HG03066 (cell line): ENCODE measurements around the gene RBFOX1.

Experiments
- ATAC-seq: cut with Tn5 transposase; IDR thresholded peaks from one replicate; pipeline ENCODE4 v1.9.1; 2021; ENCODE audit warnings: low read depth; ENCODE audit not compliant: unreplicated experiment

RBFOX1 gene

DNA sequence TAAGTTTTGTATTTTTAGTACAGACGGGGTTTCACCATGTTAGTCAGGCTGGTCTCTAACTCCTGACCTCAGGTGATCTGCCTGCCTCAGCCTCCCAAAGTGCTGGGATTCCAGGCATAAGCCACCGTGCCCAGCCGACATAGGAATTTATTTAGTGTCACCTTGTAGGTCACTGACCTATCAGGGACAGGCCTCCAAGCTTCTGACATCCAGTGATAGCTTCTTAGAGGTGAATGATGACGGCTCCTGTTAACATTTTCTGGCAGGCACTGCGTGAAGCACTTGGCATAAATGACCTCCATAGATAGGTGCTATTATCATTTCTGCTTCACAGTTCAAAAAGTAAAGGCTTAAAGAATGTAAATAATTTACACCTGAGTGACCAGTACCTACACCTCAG, 71.6 kb downstream of the RBFOX1 start:
- no peak for ATAC-seq

DNA sequence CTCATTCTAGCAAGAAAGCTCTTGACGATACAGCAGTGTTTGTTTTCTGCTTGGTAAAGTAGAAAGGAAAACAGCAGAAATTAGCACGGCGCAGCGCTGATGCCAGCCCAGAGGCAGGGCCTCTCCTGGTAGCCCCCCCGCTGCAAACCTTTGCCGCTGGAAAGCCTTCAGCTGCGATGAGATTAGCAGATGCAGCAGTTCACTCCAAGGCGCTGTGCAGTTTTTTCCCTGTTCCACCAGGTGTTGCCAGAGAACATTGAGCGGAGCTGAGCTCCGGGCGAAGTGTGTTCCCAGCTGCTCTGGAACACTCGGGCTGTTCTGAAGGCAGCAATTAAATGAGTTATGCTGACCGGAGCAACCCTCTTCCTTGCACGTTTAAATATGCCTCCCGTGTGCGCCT, 72.5 kb downstream of the RBFOX1 start:
- no peak for ATAC-seq

DNA sequence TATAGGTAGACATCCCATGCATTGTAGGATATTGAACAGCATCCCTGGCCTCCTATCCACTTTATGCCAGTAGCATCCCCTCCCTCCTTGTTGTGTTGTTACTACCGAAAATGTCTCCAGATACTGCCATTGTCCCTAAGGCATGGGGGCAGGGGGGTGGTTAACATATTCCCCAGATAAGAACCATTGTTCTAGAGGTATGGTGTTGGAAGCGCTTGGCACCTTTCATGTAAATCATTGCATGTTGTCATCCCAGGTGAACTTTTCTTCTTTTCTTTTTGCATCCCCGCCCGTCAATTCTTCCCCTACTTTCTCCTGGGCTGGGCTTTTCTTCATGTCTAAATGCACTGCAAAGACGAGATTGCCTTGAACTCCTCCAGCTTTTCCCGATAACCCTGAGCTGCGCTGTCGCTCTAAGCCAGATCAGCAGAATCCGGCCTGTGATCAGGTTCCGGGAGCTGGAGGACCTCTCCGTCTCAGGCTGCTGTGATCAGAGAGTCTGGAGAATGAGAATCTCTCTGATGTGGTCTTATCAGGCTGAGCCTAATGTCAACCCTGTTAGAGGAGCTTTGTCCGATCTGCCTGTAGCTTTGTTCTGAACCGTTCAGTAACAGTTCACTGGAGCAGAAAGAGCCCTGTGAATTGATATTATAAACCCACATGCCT, 76.2 kb downstream of the RBFOX1 start:
- ATAC-seq = no peak

DNA sequence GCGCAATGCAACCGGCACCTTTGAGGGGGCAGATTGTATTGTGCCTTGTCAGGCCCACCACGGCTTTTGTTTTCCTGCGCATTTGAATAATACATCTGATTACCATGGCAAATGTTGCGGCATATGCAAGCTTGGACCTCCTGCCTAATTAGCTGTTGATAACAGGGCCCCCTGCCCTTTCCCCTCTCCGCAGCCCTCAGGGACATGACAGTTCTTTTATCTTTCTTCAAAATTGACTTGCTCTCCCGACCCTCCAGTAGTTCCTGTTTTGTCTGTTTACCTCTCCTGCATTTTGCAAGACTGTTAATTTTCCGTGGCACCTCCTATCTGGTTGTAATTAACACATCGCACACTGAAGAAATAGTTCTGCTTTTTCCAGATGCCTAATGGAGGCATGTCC, 86.8 kb downstream of the RBFOX1 start:
- no peak for ATAC-seq

DNA sequence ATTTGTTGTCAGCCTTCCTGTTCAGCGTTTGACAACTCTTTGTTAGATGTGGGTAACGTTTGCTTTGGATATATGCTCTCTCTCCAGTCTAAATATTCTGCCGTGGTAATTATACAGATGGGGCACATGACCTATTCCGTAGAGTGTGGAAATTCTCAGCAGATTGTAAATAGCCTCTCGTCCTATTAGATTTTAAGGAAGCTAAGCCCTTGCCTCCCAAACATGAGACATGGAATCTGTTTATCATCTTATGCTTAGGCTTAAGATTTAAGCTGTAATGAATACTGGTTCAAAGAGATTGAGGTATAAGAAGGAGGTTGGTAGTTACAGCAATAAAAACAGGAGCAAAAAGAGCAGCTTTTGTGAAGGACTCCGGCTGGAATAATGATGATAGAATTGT, 87.4 kb downstream of the RBFOX1 start:
- no peak for ATAC-seq

DNA sequence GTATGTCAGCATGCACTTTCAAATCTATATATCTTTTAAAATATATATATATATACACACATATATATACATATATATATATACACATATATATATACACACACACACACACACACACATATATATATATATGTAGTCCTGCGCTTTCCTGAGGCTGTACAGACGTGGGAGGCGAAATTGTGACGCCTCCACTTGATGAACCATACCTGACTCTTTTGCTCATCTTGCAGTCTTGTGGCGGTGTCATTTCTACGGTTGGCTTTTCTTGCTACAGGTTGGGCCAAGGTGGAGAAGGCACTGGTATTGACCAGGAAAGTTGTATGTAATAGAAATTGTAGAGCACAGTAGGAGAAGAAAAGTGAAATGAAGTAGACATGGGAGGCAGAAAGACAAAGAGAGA, 88.2 kb downstream of the RBFOX1 start:
- ATAC-seq = no peak

DNA sequence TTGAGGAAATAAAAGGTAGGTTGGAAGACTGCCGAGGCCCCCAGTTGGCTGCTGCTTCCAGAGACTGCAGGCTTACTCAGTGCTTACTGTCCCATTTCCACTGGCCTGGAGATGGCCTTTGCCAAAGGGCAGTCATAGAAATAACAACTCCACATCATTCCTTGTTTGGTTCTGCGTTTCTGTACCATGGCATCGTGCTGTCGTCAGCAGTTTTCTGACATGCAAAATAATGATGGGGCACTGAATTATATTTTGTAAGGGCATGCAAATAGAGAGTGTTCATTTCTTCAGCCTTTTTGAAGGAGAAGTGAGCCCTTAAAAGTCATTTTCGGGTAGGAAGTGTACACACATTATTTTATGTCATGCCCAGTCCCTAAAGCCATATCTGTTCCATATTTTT, 88.9 kb downstream of the RBFOX1 start:
- no peak for ATAC-seq

DNA sequence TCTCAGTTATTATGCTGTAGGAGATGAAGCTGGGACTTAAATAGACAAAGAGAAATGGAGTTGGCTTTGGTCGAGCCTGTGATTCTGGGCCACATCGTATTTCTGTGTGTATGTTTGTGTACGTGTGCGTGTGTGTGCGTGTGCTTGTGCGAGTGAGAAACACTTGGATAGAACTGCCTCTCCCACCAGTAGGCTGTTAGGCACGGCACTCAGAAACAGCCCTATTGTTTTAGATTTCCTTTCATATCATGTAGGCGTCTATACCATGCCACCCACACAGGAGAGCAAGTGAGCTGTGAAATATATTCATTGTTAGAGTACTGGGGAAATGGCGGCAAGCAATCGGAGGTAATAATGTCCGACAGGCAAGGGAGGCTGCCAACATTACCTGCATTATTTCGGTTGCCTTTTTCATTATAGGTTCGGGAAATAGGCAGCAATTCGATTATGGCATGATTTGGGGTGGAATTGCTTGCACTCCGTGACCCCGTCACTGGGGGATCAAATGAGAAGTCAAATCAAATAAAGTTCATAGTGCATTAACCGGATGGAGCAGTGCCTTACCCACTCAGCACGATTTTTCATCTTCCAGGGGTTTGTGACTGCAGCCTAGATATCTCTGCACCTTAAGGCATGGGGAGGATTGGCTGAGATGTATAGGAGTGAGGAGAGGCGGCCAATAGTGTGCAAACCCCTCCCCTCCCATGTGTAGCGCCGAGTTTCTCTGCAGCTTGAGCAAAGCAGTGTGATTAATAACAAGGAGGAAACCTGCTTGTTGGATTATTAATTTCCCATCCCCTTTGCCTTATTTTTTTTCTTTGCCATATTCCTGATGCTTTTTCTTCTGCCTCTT, 89.6 kb downstream of the RBFOX1 start:
- ATAC-seq = no peak

DNA sequence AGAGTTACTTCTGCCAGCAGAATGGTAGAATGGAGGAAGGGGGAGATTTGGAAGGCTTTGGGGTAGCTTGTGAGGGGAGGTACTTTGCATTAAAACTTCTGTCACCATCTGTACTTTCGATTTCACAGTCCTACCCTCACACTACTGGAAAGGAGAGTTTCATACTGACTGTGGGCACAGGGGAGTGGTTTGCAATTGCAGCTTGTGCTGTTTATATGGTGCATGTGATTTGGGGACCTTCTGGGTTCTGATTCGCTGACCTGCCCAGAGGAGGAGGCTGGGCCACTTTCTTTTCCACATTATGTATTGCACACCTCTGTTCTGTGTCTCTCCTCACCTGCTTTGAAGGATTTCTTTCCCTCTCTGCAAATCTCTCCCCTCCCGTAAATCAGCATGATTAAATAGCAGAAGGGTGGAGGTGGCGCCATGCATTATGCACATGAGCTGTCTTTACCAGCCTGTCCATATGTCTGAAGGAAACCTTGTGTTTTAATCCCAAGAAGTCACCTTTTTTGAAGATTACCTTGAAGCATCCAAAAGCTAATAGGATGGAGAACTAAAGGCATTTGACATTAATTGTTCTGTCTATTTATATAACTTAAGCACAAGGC, 90.9 kb downstream of the RBFOX1 start:
- ATAC-seq = no peak

DNA sequence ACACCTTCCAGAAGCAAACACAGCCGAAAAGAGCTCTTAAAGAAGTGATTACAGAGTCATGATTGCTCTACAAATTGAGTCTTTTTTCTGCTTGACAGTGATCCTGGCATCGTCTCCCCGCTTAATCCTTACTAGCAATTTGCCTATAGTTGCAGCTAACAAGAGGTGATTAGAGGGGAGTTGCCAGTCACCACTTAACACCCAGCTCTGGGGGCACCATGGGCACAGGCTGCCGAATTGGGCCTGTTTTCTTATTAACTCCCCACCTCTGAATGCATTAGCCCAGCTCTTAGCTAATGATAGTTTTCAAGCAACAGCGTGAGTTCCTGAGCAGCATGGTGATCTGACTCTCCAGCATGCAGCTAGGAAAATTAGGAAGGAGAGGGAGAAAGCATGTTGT, 93.5 kb downstream of the RBFOX1 start:
- ATAC-seq = no peak

DNA sequence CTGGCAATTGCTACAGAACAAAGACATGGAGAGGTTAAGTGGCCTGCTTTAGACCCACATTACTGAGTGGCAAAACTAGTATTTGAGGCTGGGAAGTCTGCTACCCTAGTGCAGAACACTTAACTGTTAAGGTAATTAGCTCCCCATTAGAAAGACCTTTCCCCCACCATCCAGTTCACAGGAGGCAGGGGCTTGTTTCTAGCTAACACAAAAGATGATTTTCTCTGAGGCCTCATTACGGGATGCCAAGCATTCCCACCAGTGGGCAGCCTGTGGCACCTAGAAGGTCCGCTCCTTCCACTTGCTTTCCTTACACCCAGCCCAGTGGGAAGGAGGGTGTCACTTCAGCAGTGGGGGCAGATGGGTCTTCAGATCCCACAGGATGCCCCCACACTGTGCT, 99.1 kb downstream of the RBFOX1 start:
- no peak for ATAC-seq

DNA sequence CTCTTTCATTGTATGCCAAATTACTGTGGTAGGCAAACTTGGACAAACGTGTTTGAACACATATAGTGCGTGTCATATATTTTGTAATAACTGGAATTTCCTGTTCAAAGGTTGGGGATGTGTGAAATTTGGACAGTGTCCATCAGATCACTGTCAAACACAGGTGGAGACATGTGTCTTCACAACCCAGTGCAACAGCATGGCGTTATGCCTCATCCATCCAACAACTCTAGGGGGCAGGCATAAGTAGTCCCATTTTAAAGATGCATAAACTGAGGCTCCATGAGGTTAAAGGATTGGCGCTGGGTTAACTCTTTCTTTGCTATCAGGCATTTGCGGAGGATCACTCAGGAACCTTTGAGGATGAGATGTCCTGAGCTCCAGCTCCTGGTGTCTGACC, 103.7 kb downstream of the RBFOX1 start:
- no peak for ATAC-seq

DNA sequence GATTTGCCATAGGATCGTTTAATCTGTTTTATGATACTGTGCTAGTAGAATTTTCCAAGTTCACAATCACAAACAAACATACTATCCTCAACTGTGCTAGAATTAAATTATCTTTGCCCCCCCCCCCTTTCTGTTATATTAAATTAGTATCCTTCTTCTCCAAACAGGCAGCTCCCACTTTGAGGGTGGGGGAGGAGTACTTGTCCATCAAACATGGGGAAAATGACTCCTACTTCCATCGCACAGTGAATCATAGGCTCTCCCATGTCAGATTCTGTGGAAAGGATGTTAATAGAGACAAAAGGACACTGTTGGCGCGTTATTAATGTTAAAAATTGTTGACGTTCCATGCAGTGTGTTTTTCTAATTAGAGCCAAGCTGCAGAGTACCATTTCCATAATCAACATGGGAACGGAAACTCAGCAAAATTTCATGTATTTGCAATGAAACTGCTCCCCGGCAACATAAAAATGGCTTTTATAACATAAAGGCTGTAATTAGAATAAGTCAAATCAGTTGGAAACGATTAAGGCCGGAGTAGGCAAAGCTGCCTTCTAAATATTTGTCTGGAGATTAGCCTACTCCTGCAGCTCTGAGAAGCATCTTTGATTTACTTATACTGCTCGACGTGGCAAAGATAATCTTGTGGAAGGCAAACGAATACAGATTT, 104.6 kb downstream of the RBFOX1 start:
- no peak for ATAC-seq

DNA sequence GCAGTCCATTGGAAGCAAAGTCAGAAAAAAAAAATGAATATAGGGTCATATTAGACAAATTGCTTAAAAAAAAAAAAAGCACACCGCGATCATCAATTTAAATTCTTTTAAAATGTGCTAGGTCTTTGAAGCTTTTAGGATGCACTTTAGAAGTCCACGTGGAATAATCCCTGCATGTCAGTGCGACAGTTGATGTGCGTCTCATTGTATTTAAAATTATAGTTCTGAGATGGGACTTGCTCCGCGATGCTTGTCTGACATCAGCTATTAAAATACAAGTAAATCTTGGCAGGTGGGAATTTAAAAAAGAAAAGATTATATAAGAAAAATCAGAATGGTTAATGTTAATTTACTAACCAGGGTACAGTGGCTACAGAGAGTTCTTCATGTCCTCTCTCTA, 105.2 kb downstream of the RBFOX1 start:
- ATAC-seq = no peak

DNA sequence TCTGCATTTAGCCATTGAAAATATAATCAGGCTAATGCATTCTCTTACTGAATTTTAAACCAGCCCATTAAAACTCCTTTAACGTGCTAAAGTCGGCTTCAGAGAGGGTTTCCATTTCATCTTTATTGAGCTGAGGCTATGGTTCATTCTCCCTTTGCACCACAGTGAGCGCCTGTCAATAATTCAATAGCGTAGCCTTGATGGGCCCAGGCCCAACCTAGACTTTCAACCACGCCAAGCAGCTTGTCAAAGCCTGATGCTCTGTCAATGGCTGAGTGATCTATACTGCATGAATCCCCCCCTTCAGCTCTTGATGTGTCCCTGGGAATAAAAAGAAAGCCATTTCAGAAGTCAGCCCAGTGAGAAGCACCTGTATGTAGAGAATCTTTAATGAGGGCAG, 106.0 kb downstream of the RBFOX1 start:
- ATAC-seq = no peak

DNA sequence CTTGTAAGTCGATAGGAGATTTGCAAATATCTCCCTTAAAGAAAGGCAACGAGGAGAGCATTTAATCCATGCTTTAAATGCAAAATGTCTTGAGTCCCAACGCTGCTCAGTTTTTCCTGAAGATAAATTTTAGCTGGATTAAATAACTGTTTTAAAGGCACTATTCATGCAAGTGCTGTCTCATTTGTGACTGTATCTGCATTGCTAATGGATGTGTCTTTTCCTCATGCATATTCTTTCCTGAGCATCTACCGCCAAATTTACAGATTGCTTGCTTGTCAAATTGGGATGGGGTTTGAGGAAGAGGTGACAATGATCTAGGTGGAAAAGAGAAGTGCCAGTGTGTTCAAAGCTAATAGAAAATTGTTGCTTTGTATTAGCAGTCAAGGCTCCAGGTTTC, 106.9 kb downstream of the RBFOX1 start:
- no peak for ATAC-seq

DNA sequence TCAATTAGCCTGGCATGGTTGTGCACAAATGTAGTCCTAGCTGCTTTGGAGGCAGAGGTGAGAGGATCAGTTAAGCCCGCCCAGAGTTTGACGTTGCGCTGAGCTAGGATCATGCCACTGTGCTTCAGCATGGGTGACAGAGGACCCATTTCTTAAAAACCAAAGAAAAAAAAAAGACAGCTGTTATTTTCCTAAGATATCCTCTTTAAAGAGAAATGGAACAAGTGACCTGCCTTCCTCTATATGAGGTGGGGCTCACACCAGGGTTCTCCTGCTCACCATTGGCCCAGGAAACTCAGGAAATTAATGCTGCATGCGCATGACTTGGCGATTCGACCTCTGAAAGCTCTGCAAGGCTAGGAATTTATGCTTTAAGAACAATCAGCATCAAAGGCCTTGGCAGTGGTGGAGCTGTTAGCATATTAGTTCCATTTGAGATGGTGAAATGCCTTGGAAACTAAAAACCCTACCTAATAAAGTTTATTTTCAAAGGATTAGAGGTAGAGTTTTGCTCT, 108.3 kb downstream of the RBFOX1 start:
- no peak for ATAC-seq

DNA sequence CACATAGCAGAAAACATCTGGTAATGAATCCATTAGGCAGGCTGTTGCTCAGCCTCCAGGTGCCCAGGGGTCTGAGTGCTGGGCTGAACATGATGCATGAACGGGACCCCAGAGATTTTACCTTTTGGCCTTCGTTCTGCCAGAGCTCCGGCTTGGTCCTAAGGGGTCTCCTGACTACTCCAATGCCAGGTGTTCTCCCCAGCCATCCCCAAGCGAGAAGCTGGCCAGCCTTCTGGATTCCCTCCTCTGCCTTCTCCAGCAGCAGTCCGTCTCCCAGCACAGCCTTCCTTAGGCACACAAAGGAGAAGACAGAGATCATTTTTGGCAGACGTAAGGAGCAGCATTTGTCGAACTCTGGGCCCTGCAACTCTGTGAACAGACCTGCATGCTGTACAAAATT, 109.4 kb downstream of the RBFOX1 start:
- ATAC-seq = no peak

DNA sequence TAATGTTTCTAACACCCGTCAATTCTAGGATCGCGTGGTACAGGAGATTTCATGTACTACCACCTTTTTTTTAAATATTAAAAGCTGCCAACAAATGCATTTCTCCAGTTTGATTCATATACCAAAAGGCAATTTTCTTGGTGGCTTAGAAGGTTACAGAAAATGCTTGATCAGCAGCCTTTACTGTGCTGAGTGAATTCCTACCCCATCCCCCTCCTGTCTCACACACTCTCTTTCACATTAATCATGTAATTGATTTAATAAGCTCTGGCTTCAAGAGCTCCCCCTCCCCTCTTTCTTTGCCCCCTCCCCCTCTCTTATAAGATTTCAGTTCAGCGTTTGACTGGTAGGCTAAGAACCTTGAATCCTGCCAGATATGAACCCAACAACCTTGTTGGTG, 110.5 kb downstream of the RBFOX1 start:
- no peak for ATAC-seq

DNA sequence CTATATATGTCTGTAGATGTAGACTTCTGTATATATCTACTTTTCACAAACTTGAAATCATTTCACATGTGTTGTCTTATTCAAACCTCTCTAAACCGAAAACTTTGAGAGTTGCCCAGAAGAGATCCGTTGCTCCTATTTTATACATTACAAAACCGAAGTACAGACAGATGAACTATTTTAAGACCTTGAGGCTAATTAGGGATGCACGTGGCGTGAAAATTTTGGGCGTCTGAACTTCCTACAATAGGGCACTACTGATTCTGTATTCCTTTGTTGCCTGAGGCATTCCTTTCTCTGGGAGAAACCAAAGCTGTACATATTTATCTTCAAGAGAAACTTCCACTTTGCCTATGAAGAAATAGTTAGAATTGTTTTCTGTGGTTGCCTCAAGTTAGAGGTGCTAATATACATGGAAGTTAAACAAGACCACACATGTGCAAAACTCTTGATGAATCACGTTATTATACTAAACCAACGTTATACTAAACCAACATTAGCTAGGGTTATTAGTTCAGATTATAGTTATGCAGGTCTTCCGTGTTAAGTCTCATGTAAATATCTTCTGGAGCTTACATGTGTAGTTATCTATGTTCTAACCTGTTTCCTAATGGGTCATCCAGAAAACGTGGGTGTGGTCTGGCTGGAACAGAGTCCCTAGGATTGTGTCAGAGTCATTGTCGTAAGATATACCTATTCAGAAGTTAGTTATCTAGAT, 111.2 kb downstream of the RBFOX1 start:
- no peak for ATAC-seq
